GM12891 (cell line): ENCODE data around the gene HTR3B.
"Not testable (repeated sequence)": the region's sequence is repeated elsewhere in the genome, so short reads cannot be mapped to it uniquely, and the experiment has no call there.

ENCODE experiments used
- POLR2A ChIP-seq: IDR thresholded peaks from 2 replicates; pipeline ENCODE4 v1.6.1; 2011; ENCODE audit warnings: low read depth, low read length, control low read depth
- POLR2AphosphoS5 ChIP-seq: IDR thresholded peaks from 2 replicates; pipeline ENCODE4 v1.6.1; 2011; ENCODE audit warnings: low read depth, low read length, control low read depth
- TAF1 ChIP-seq: IDR thresholded peaks from 2 replicates; pipeline ENCODE4 v1.6.1; 2011; ENCODE audit warnings: low read depth, low read length, control low read depth

DNA sequence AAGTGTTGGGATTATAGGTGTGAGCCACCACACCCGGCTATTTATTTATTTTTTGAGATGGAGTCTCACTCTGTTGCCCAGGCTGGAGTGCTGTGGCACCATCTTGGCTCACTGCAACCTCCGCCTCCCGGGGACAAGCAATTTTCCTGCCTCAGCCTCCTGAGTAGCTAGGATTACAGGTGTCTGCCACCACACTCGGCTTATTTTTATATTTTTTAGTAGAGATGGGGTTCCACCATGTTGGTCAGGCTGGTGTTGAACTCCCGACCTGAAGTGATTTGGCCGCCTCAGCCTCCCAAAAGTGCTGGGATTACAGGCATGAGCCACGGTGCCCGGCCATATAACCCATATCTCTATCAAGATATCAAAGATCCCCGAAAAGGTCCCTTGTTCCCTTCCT, 6.9 kb downstream of the HTR3B start:
- not testable (repeated sequence) for TF ChIP-seq POLR2AphosphoS5, TAF1, POLR2A
